NB4 (cell line): Measurements from ENCODE around the gene OR2W1.

Source experiments
- DNase-seq: peaks from one replicate; pipeline ENCODE4 v3.0.0; 2010; ENCODE audit warnings: low read depth
- H3K4me3 ChIP-seq: one replicate; pipeline ENCODE4 v1.5.1; 2011; ENCODE audit warnings: mild to moderate bottlenecking, low read depth, low read length, moderate library complexity
- MYC ChIP-seq: IDR thresholded peaks from 2 replicates; pipeline ENCODE4 v1.6.1; 2011; ENCODE audit warnings: low read depth, low read length
- POLR2A ChIP-seq: IDR thresholded peaks from 2 replicates; pipeline ENCODE4 v1.6.1; 2011; ENCODE audit warnings: mild to moderate bottlenecking; ENCODE audit not compliant: insufficient read length; ENCODE audit errors: extremely low read depth
- TF ChIP-seq, protein P1 (sequence below): IDR thresholded peaks from one replicate; pipeline ENCODE4 v1.5.1; 2012; ENCODE audit warnings: low read depth, low read length
- TF ChIP-seq, protein P2 (sequence below): IDR thresholded peaks from 2 replicates; pipeline ENCODE4 v1.6.1; 2011; ENCODE audit warnings: low read depth, low read length

OR2W1 gene, protein sequence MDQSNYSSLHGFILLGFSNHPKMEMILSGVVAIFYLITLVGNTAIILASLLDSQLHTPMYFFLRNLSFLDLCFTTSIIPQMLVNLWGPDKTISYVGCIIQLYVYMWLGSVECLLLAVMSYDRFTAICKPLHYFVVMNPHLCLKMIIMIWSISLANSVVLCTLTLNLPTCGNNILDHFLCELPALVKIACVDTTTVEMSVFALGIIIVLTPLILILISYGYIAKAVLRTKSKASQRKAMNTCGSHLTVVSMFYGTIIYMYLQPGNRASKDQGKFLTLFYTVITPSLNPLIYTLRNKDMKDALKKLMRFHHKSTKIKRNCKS

DNA sequence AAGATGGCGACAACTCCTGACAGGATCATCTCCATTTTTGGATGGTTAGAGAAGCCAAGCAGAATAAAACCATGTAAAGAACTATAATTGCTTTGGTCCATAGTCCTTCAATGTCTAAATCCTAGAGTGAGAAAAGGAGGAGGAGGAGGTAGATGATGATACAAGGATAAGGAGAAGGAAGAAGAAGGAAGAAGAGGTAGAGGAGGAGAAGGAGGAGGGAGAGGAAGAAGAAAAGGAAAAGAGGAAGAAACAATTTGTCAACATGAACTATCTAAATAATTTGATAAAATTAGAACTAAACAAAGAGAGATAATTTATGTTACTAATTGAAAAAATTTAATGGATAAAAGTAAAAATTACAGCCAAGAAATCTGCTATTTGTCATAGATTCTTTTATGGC lies at the start of gene OR2W1:
Gene OR2W1 (minus strand): TSS at position 101 of the 400 bp plus-strand sequence. CDS start 0 bp downstream, at position 101.
- TF ChIP-seq, protein P1, sequence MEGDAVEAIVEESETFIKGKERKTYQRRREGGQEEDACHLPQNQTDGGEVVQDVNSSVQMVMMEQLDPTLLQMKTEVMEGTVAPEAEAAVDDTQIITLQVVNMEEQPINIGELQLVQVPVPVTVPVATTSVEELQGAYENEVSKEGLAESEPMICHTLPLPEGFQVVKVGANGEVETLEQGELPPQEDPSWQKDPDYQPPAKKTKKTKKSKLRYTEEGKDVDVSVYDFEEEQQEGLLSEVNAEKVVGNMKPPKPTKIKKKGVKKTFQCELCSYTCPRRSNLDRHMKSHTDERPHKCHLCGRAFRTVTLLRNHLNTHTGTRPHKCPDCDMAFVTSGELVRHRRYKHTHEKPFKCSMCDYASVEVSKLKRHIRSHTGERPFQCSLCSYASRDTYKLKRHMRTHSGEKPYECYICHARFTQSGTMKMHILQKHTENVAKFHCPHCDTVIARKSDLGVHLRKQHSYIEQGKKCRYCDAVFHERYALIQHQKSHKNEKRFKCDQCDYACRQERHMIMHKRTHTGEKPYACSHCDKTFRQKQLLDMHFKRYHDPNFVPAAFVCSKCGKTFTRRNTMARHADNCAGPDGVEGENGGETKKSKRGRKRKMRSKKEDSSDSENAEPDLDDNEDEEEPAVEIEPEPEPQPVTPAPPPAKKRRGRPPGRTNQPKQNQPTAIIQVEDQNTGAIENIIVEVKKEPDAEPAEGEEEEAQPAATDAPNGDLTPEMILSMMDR = no peak
- no peak for TF ChIP-seq MYC
- TF ChIP-seq POLR2A = no peak
- TF ChIP-seq, protein P2, sequence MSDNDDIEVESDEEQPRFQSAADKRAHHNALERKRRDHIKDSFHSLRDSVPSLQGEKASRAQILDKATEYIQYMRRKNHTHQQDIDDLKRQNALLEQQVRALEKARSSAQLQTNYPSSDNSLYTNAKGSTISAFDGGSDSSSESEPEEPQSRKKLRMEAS = no peak
- no peak within 1 kb of the TSS for H3K4me3 ChIP-seq
- no peak for DNase-seq

DNA sequence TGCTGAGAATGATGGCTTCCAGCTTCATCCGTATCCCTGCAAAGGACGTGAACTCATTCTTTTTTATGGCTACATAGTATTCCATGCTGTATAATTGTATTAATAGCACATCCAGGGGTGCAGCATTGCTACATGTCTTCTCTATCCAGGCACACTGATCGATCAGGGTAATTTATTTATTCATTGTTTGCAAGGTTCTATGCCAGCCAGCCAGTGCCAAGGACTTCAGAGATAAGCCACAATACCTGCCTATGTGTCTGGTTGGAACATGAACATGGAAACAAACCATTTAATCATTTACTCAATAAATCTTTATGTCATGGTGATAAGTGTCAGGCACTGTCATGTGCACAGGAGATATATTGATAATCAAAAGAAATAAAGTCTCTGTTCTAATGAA lies 48.0 kb upstream of the OR2W1 start:
- DNase-seq = no peak
- TF ChIP-seq, protein P1 = no peak
- no peak for TF ChIP-seq MYC
- TF ChIP-seq, protein P2 = no peak
- TF ChIP-seq POLR2A = no peak
- no peak overlapping the region for H3K4me3 ChIP-seq

DNA sequence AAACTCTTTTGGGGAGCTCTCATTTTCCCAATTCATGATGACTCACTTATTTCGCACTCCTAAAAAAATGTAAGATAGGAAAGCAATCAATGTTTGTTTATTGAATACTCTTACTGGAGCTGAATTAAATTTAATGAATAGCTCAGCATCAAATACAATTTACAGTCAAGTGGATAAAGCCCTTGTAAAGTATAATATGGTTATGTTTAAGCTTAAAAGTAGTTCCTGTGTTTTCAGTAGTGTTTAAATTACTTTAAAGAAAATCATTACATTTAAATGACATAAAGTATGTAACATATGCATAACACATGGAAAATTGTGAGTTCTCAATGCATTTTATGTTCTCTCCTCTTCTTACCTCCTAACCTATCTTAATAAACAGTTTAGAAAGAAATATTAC lies 42.2 kb upstream of the OR2W1 start, which contains the start of gene OR2B3:
Gene OR2B3 (minus strand): TSS at position 101 of the 400 bp plus-strand sequence. CDS start 65 bp downstream, at position 36.
- DNase-seq = no peak
- TF ChIP-seq, protein P1 = no peak
- TF ChIP-seq POLR2A (no peak), MYC (no peak)
- TF ChIP-seq, protein P2 = no peak
- no peak within 1 kb of the TSS for H3K4me3 ChIP-seq

DNA sequence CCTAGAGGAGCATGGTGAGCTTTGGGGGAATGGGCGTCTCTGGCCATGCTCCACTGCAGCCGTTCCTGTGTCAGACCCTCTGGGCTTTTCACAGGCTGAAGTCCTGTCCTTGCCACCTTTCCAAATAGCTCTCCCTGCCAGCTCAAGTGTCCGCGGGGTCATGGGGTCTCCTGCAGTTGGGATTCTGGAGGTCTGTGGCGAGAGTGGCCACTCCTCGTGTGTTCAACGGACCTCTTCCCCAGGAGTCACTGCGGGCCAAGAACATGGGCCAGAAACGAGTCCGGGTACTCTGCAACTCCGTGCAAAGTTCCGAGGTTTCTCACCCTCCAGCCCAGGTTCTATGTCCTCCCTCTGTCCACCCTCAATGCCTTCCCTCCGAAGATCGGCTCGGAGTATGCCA lies 37.5 kb upstream of the OR2W1 start:
- TF ChIP-seq, protein P2 = no peak
- TF ChIP-seq, protein P1 = no peak
- no peak for TF ChIP-seq POLR2A
- TF ChIP-seq MYC = no peak
- H3K4me3 ChIP-seq = no peak overlapping the region
- DNase-seq = no peak

DNA sequence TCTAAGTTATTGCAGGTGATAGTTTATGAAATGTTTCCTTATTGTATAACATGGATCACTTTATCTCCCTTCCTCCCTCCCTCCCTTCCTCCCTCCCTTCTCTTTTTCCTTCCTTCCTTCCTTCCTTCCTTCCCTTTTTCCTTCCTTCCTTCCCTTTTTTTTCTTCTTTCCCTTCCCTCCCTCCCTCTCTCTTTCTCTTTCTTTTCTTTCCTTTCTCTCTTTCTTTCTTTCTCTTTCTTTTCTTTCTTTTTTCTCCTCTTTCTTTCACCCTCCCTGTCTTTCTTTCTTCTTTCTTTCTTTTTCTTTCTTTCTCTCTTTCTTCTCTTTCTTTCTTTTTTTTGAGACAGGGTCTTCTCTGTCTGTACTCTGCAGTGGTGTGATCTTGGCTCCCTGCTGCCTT lies 36.3 kb upstream of the OR2W1 start:
- TF ChIP-seq, protein P2 = no peak
- TF ChIP-seq POLR2A = no peak
- TF ChIP-seq, protein P1 = no peak
- TF ChIP-seq MYC = no peak
- H3K4me3 ChIP-seq = no peak overlapping the region
- DNase-seq = no peak
